ENCODE measurements around the gene SZT2.

The SZT2 gene

GRCh38 chr1:43348343-43348808 lies 41.3 kb upstream of the SZT2 start:
- Histone ChIP-seq H3K36me3 (replicated peaks) (no peaks in the 10 kb centered on the region), H3K4me3 (ENCODE audit: low read depth, low read length) (peak overlapping the region; percentile 60), H3K27ac (no peak overlapping the region), H3K27me3 (replicated peaks) (no peaks in the 10 kb centered on the region)
- in situ Hi-C loops (cut with HindIII; ENCODE audit: low pct_ligation_motif_present, low sequenced_read_pairs), result no loop called here
- TF ChIP-seq CTCF (IDR thresholded peaks at IDR 0.05; ENCODE audit: low read depth, low read length, missing control alignments), result no peak
- no peak for DNase-seq

- peak overlapping the region; percentile 60 for H3K4me3 ChIP-seq (ENCODE audit: low read depth, low read length)
- H3K27ac ChIP-seq, result peak overlapping the region; percentile 41
- in situ Hi-C loops (cut with HindIII; ENCODE audit: low pct_ligation_motif_present, low sequenced_read_pairs), result no loop called here
- H3K27me3 ChIP-seq (replicated peaks), result no peaks in the 10 kb centered on the region
- H3K36me3 ChIP-seq (replicated peaks), result no peaks in the 10 kb centered on the region
- peak; percentile 46 for DNase-seq
- TF ChIP-seq CTCF (IDR thresholded peaks at IDR 0.05; ENCODE audit: low read depth, low read length, missing control alignments), result no peak
Measured at GRCh38 chr1:43348809-43349593, 40.7 kb upstream of the SZT2 start.

- in situ Hi-C loops (cut with HindIII; ENCODE audit: low pct_ligation_motif_present, low sequenced_read_pairs), result no loop called here
- peak; percentile 56 for DNase-seq
- Histone ChIP-seq H3K27me3 (replicated peaks) (no peaks in the 10 kb centered on the region), H3K27ac (peak overlapping the region; percentile 41), H3K4me3 (ENCODE audit: low read depth, low read length) (peak overlapping the region; percentile 60), H3K36me3 (replicated peaks) (no peaks in the 10 kb centered on the region)
- TF ChIP-seq CTCF (IDR thresholded peaks at IDR 0.05; ENCODE audit: low read depth, low read length, missing control alignments), result no peak
Measured at GRCh38 chr1:43349594-43350306, 39.9 kb upstream of the SZT2 start.

- DNase-seq, result no peak
- TF ChIP-seq CTCF (IDR thresholded peaks at IDR 0.05; ENCODE audit: low read depth, low read length, missing control alignments), result no peak
Measured at GRCh38 chr1:43350976-43351375, 38.7 kb upstream of the SZT2 start.

GRCh38 chr1:43351421-43352350 lies 38.0 kb upstream of the SZT2 start:
- Histone ChIP-seq H3K36me3 (replicated peaks) (no peaks in the 10 kb centered on the region), H3K27ac (no peak overlapping the region), H3K4me3 (ENCODE audit: low read depth, low read length) (no peak overlapping the region), H3K27me3 (replicated peaks) (no peaks in the 10 kb centered on the region)
- TF ChIP-seq CTCF (IDR thresholded peaks at IDR 0.05; ENCODE audit: low read depth, low read length, missing control alignments), result no peak
- in situ Hi-C loops (cut with HindIII; ENCODE audit: low pct_ligation_motif_present, low sequenced_read_pairs), result no loop called here
- DNase-seq, result no peak

More at GRCh38 chr1:43350976-43351375, 38.7 kb upstream of the SZT2 start:
- H3K4me3 ChIP-seq (ENCODE audit: low read depth, low read length), result no peak overlapping the region
- H3K27me3 ChIP-seq (replicated peaks), result no peaks in the 10 kb centered on the region
- in situ Hi-C loops (cut with HindIII; ENCODE audit: low pct_ligation_motif_present, low sequenced_read_pairs), result no loop called here
- H3K36me3 ChIP-seq (replicated peaks), result no peaks in the 10 kb centered on the region
- H3K27ac ChIP-seq, result no peak overlapping the region
